ENCODE results near the gene MIAT.

- TF ChIP-seq CTCF (IDR thresholded peaks at IDR 0.05; ENCODE audit: low read depth, low read length, missing input control): no peak
- no peak for TF ChIP-seq TAF1 (conservative IDR thresholded peaks at IDR 0.05)
- TF ChIP-seq REST (IDR thresholded peaks at IDR 0.05): no peak
- no peak for TF ChIP-seq JUND (IDR thresholded peaks at IDR 0.05)
- no peak for TF ChIP-seq SP1 (IDR thresholded peaks at IDR 0.05)
- no peak for TF ChIP-seq YY1 (IDR thresholded peaks at IDR 0.05)
- no peak for TF ChIP-seq RAD21 (IDR thresholded peaks at IDR 0.05)
- no peak for TF ChIP-seq ATF3 (IDR thresholded peaks at IDR 0.05)
- no peak for TF ChIP-seq MAX (IDR thresholded peaks at IDR 0.05)
These were observed 43.1 kb upstream of the MIAT start for GRCh38 chr22:26614322-26614721.
